SK-N-SH treated with all-trans-retinoic acid at 6 μM for 48 hours (cell line): ENCODE measurements around the gene UNC5B.
"Not testable (repeated sequence)": the region's sequence is repeated elsewhere in the genome, so short reads cannot be mapped to it uniquely, and the experiment has no call there.

Experiments
- ATAC-seq: fragments of 200-7000 bp; cut with Tn5 transposase; 3 replicates; pipeline ENCODE4 v1.9.1; 2020; ENCODE audit warnings: mild to moderate bottlenecking, moderate library complexity
- ARNTL ChIP-seq: fragments of 450-650 bp; formaldehyde crosslinking; IDR thresholded peaks from 2 replicates; pipeline ENCODE4 v1.5.0; 2020; ENCODE audit warnings: low read depth, mild to moderate bottlenecking, moderate library complexity, borderline replicate concordance
- BACH2 ChIP-seq: fragments of 250-450 bp; sonication (Bioruptor Pico); IDR thresholded peaks from 2 replicates; pipeline ENCODE4 v1.9.0; 2021; ENCODE audit warnings: mild to moderate bottlenecking, borderline replicate concordance
- CSDC2 ChIP-seq: fragments of 250-450 bp; sonication (Bioruptor Pico); IDR thresholded peaks from 2 replicates; pipeline ENCODE4 v1.5.0; 2020; ENCODE audit warnings: mild to moderate bottlenecking, moderate library complexity
- ESRRG ChIP-seq: fragments of 250-450 bp; sonication (Bioruptor Pico); IDR thresholded peaks from 2 replicates; pipeline ENCODE4 v1.6.1; 2021; ENCODE audit warnings: mild to moderate bottlenecking
- GLIS3 ChIP-seq: fragments of 250-450 bp; sonication (Bioruptor Pico); IDR thresholded peaks from 2 replicates; pipeline ENCODE4 v1.5.0; 2020; ENCODE audit warnings: mild to moderate bottlenecking, moderate library complexity
- ISL1 ChIP-seq: fragments of 250-450 bp; sonication (Bioruptor Pico); IDR thresholded peaks from 2 replicates; pipeline ENCODE4 v2.1.2; 2022; ENCODE audit warnings: mild to moderate bottlenecking, moderate library complexity
- RARB ChIP-seq: fragments of 250-450 bp; sonication (Bioruptor Pico); IDR thresholded peaks from 2 replicates; pipeline ENCODE4 v1.8.0; 2021; ENCODE audit warnings: mild to moderate bottlenecking, moderate library complexity
- SNAI2 ChIP-seq: fragments of 250-450 bp; sonication (Bioruptor Pico); IDR thresholded peaks from 2 replicates; pipeline ENCODE4 v1.5.0; 2020; ENCODE audit warnings: mild to moderate bottlenecking, moderate library complexity
- TCF4 ChIP-seq: fragments of 250-450 bp; sonication (Bioruptor Pico); IDR thresholded peaks from 2 replicates; pipeline ENCODE4 v1.8.0; 2021; ENCODE audit warnings: mild to moderate bottlenecking, moderate library complexity, borderline replicate concordance
- TOX ChIP-seq: fragments of 250-450 bp; sonication (Bioruptor Pico); IDR thresholded peaks from 2 replicates; pipeline ENCODE4 v1.8.0; 2021; ENCODE audit warnings: mild to moderate bottlenecking, moderate library complexity, borderline replicate concordance
- ZC3H10 ChIP-seq: fragments of 250-450 bp; sonication (Bioruptor Pico); IDR thresholded peaks from 2 replicates; pipeline ENCODE4 v1.5.1; 2021; ENCODE audit warnings: mild to moderate bottlenecking, moderate library complexity
- ZFP3 ChIP-seq: fragments of 250-450 bp; sonication (Bioruptor Pico); IDR thresholded peaks from 2 replicates; pipeline ENCODE4 v1.5.0; 2020; ENCODE audit warnings: mild to moderate bottlenecking, moderate library complexity
- ZFP30 ChIP-seq: fragments of 450-650 bp; formaldehyde crosslinking; IDR thresholded peaks from 2 replicates; pipeline ENCODE4 v1.5.0; 2022; ENCODE audit warnings: mild to moderate bottlenecking, moderate library complexity
- ZNF70 ChIP-seq: fragments of 450-650 bp; formaldehyde crosslinking; IDR thresholded peaks from 2 replicates; pipeline ENCODE4 v1.5.0; 2020; ENCODE audit warnings: mild to moderate bottlenecking, moderate library complexity
- ZNF8 ChIP-seq: fragments of 450-650 bp; formaldehyde crosslinking; IDR thresholded peaks from 2 replicates; pipeline ENCODE4 v1.5.0; 2020; ENCODE audit warnings: mild to moderate bottlenecking, moderate library complexity
- TF ChIP-seq, protein P1 (sequence below): fragments of 250-450 bp; sonication (Bioruptor Pico); IDR thresholded peaks from 2 replicates; pipeline ENCODE4 v1.5.0; 2020; ENCODE audit warnings: mild to moderate bottlenecking, moderate library complexity
- TF ChIP-seq, protein P2 (sequence below): fragments of 250-450 bp; sonication (Bioruptor Pico); IDR thresholded peaks from 2 replicates; pipeline ENCODE4 v1.5.1; 2021; ENCODE audit warnings: mild to moderate bottlenecking, moderate library complexity
- TF ChIP-seq, protein P3 (sequence below): fragments of 250-450 bp; sonication (Bioruptor Pico); IDR thresholded peaks from 2 replicates; pipeline ENCODE4 v1.5.1; 2020; ENCODE audit warnings: low read depth, mild to moderate bottlenecking, moderate library complexity
- TF ChIP-seq, protein P4 (sequence below): fragments of 250-450 bp; sonication (Bioruptor Pico); IDR thresholded peaks from 2 replicates; pipeline ENCODE4 v1.8.0; 2020; ENCODE audit warnings: mild to moderate bottlenecking, moderate library complexity, borderline replicate concordance
- TF ChIP-seq, protein P5 (sequence below): fragments of 250-450 bp; sonication (Bioruptor Pico); IDR thresholded peaks from 2 replicates; pipeline ENCODE4 v1.8.0; 2021; ENCODE audit warnings: low read depth, mild to moderate bottlenecking, moderate library complexity, borderline replicate concordance

The UNC5B gene

DNA sequence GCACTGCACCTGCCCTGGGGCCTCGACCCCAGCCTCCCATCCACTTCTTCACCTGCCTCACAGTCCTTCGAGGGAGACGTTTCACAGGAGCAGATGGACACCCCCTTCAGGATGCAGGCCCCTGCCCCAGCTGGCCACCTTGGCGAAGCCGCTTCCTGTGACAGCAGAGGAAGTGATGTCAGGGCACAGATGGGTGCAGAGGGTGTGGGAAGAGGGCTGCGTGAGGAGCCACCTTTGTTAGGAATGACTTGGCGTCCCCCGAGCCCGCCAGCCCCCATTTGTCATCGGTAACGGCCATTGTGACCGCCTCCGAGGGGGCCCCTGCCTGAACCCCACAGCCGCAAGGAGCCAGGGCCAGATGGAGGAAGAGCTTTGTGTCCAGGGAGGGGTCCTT, 59.3 kb downstream of the UNC5B start:
- TF ChIP-seq SNAI2 (CRISPR knock-in tag) (no peak), TOX (CRISPR knock-in tag) (no peak), ISL1 (CRISPR knock-in tag) (no peak), ZNF8 (no peak), ZNF70 (CRISPR knock-in tag) (no peak), TCF4 (CRISPR knock-in tag) (no peak), RARB (CRISPR knock-in tag) (no peak), CSDC2 (no peak), ZC3H10 (no peak), ZFP30 (CRISPR knock-in tag) (no peak), BACH2 (CRISPR knock-in tag) (no peak), ESRRG (CRISPR knock-in tag) (no peak), ZFP3 (CRISPR knock-in tag) (no peak)
- TF ChIP-seq, protein P1, sequence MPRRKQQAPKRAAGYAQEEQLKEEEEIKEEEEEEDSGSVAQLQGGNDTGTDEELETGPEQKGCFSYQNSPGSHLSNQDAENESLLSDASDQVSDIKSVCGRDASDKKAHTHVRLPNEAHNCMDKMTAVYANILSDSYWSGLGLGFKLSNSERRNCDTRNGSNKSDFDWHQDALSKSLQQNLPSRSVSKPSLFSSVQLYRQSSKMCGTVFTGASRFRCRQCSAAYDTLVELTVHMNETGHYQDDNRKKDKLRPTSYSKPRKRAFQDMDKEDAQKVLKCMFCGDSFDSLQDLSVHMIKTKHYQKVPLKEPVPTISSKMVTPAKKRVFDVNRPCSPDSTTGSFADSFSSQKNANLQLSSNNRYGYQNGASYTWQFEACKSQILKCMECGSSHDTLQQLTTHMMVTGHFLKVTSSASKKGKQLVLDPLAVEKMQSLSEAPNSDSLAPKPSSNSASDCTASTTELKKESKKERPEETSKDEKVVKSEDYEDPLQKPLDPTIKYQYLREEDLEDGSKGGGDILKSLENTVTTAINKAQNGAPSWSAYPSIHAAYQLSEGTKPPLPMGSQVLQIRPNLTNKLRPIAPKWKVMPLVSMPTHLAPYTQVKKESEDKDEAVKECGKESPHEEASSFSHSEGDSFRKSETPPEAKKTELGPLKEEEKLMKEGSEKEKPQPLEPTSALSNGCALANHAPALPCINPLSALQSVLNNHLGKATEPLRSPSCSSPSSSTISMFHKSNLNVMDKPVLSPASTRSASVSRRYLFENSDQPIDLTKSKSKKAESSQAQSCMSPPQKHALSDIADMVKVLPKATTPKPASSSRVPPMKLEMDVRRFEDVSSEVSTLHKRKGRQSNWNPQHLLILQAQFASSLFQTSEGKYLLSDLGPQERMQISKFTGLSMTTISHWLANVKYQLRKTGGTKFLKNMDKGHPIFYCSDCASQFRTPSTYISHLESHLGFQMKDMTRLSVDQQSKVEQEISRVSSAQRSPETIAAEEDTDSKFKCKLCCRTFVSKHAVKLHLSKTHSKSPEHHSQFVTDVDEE (CRISPR knock-in tag): no peak
- TF ChIP-seq, protein P2, sequence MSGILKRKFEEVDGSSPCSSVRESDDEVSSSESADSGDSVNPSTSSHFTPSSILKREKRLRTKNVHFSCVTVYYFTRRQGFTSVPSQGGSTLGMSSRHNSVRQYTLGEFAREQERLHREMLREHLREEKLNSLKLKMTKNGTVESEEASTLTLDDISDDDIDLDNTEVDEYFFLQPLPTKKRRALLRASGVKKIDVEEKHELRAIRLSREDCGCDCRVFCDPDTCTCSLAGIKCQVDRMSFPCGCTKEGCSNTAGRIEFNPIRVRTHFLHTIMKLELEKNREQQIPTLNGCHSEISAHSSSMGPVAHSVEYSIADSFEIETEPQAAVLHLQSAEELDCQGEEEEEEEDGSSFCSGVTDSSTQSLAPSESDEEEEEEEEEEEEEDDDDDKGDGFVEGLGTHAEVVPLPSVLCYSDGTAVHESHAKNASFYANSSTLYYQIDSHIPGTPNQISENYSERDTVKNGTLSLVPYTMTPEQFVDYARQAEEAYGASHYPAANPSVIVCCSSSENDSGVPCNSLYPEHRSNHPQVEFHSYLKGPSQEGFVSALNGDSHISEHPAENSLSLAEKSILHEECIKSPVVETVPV: no peak
- TF ChIP-seq, protein P3, sequence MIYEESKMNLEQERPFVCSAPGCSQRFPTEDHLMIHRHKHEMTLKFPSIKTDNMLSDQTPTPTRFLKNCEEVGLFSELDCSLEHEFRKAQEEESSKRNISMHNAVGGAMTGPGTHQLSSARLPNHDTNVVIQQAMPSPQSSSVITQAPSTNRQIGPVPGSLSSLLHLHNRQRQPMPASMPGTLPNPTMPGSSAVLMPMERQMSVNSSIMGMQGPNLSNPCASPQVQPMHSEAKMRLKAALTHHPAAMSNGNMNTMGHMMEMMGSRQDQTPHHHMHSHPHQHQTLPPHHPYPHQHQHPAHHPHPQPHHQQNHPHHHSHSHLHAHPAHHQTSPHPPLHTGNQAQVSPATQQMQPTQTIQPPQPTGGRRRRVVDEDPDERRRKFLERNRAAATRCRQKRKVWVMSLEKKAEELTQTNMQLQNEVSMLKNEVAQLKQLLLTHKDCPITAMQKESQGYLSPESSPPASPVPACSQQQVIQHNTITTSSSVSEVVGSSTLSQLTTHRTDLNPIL: no peak
- TF ChIP-seq, all 23 proteins: peak for 0
- ATAC-seq: no peak

DNA sequence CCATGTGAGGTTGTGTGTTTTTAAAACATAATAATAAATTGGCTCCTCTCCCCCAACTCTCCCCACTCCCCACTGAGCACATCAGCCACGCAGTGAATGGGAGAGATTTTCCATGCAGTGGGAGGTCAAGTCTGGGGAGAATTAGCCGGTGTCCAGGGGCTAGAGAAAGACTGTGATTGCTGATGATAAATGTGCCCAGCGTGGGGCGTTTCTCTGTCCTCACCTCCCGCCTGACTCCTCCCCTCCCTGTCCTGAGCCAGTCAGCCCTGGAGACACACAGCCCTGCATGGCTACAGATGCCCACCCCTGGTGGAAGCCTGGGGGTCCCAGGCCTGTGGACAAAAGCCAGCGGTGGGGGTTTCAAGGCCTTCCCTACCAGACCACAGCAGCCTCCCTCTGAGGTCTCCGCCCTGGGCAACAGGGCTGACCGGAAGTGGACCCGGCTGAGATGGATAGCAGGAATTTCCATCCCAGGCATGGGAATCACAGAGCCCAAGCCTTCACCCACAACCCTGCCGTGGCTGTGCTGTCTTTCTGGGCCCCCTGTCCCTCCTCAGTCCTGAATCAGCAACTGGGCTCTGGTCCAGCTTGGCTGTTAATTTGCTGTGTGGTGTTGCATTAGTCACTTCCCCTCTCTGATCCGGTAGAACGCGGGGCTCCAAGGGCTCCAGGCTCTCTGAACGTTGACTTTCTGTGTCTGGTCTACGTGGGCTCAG, 59.8 kb downstream of the UNC5B start:
- TF ChIP-seq ESRRG (CRISPR knock-in tag): no peak
- TF ChIP-seq ZFP30 (CRISPR knock-in tag): no peak
- TF ChIP-seq ARNTL (CRISPR knock-in tag): no peak
- TF ChIP-seq, protein P3: no peak
- TF ChIP-seq ZFP3 (CRISPR knock-in tag): no peak
- TF ChIP-seq, protein P1 (CRISPR knock-in tag): no peak
- 0 out of 2 replicates have a peak, but pooled peaks have one; percentile 8 for TF ChIP-seq TCF4 (CRISPR knock-in tag)

DNA sequence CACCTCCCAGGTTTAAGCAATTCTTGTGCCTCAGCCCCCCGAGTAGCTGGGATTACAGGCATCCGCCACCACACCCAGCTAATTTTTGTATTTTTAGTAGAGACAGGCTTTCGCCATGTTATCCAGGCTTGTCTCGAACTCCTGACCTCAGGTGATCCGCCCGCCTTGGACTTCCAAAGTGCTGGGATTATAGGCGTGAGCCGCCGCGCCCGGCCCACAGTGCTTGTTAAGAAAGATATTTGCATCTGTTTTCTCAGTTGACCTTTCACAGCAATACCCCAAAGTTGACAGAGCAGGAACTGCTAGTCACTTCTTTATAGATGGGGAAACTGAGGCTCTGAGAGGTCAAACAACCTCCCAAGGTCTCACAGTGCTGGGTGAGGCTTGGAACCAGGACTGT, 60.6 kb downstream of the UNC5B start:
- ATAC-seq: not testable (repeated sequence)

More for the DNA sequence above, 59.8 kb downstream of the UNC5B start:
- ATAC-seq: peak; percentile 31

DNA sequence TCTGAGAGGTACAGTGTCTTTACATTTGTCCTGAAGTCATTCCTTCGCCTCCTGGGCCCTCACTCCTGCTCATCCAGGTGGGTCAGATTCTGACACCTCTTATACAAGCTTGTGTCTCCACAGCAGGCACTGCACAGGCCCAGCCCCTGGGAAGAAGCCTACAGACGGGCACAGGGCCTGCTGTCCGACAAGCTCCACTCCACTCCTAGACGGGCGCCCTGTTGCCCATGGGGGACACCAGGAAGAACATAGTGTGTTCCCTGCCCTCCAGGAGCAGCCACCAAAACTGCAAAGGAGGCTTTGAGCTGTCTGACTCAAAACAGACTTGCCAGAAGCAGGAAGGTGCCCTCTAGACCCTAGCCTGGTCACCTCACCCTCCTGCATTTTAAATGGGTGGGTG, 61.1 kb downstream of the UNC5B start:
- ATAC-seq: no peak
- TF ChIP-seq GLIS3 (CRISPR knock-in tag) (no peak), TCF4 (CRISPR knock-in tag) (no peak), ZC3H10 (no peak), ISL1 (CRISPR knock-in tag) (no peak), ZFP30 (CRISPR knock-in tag) (no peak), TOX (CRISPR knock-in tag) (no peak), SNAI2 (CRISPR knock-in tag) (no peak)
- TF ChIP-seq, protein P4, sequence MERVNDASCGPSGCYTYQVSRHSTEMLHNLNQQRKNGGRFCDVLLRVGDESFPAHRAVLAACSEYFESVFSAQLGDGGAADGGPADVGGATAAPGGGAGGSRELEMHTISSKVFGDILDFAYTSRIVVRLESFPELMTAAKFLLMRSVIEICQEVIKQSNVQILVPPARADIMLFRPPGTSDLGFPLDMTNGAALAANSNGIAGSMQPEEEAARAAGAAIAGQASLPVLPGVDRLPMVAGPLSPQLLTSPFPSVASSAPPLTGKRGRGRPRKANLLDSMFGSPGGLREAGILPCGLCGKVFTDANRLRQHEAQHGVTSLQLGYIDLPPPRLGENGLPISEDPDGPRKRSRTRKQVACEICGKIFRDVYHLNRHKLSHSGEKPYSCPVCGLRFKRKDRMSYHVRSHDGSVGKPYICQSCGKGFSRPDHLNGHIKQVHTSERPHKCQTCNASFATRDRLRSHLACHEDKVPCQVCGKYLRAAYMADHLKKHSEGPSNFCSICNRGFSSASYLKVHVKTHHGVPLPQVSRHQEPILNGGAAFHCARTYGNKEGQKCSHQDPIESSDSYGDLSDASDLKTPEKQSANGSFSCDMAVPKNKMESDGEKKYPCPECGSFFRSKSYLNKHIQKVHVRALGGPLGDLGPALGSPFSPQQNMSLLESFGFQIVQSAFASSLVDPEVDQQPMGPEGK: no peak
- TF ChIP-seq, protein P5, sequence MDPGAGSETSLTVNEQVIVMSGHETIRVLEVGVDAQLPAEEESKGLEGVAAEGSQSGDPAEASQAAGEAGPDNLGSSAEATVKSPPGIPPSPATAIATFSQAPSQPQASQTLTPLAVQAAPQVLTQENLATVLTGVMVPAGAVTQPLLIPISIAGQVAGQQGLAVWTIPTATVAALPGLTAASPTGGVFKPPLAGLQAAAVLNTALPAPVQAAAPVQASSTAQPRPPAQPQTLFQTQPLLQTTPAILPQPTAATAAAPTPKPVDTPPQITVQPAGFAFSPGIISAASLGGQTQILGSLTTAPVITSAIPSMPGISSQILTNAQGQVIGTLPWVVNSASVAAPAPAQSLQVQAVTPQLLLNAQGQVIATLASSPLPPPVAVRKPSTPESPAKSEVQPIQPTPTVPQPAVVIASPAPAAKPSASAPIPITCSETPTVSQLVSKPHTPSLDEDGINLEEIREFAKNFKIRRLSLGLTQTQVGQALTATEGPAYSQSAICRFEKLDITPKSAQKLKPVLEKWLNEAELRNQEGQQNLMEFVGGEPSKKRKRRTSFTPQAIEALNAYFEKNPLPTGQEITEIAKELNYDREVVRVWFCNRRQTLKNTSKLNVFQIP (CRISPR knock-in tag): no peak
- TF ChIP-seq, protein P3: no peak
